Measurements from ENCODE around the gene NRCAM.

Gene NRCAM

DNA sequence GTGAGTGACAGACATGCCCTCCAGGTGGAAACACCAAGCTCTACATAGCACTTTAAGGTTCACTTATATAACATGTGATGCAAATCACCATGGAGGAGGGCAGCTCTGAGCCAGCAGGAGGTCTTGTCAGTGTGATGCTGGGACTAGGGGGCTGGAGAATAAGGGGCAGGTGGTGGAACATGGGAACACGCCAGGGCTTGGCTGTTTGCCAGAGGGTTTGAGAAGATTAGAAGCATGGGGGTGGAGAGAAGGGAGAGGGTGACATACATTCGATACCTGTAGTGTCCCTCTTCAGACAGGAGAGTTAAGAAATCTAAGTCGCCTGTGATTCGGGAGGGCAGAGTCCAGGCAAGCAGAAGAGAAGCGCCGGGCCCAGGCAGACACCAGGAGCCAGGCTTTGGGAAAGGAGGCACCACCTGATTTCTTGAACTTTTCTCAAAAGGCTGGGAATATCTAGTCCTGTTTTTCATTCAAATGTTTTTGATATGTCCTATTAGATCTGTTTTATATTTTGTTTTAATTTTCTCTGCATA, 309.1 kb downstream of the NRCAM start:
- no peak for DNase-seq (ENCODE audit: low read depth)
- TF ChIP-seq, protein P1, sequence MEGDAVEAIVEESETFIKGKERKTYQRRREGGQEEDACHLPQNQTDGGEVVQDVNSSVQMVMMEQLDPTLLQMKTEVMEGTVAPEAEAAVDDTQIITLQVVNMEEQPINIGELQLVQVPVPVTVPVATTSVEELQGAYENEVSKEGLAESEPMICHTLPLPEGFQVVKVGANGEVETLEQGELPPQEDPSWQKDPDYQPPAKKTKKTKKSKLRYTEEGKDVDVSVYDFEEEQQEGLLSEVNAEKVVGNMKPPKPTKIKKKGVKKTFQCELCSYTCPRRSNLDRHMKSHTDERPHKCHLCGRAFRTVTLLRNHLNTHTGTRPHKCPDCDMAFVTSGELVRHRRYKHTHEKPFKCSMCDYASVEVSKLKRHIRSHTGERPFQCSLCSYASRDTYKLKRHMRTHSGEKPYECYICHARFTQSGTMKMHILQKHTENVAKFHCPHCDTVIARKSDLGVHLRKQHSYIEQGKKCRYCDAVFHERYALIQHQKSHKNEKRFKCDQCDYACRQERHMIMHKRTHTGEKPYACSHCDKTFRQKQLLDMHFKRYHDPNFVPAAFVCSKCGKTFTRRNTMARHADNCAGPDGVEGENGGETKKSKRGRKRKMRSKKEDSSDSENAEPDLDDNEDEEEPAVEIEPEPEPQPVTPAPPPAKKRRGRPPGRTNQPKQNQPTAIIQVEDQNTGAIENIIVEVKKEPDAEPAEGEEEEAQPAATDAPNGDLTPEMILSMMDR (conservative IDR thresholded peaks at IDR 0.05; ENCODE audit: low read length), result no peak
- no peak overlapping the region for H3K4me3 ChIP-seq (ENCODE audit: low read length)

DNA sequence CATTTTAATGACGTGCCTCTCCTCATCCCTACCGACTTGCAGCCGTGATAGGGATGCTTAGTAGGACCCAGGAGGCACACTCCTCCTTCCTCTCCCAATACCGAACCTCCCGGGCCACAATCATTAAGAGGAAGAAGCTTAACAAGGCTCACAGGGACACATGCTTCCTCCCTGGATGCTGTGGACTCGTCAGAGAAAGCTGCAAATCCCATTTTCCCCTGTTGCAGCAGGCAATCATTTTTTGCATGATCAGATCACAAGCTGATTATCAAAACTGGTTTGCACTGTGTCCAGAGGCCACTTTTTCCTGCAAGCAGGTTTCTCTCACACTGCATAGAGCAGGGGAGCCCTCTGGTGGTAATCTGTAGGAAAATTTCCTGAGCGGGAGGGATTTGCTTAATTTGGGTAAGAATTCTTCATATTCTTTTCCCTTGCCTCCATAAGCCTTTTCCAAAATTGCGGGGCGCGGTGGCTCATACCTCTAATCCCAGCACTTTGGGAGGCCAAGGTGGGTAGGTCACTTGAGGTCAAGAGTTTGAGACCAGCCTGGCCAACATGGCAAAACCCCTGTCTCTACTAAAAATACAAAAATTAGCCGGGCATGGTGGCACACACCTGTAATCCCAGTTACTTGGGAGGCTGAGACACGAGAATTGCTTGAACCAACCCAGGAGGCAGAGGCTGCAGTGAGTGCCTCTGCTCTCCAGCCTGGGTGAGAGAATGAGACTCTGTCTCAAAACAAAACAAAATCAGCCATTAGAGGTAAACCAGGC, 310.0 kb downstream of the NRCAM start:
- H3K4me3 ChIP-seq (ENCODE audit: low read length), result peak overlapping the region; percentile 33
- DNase-seq (ENCODE audit: low read depth), result peak; percentile 80
- TF ChIP-seq, protein P1 (conservative IDR thresholded peaks at IDR 0.05; ENCODE audit: low read length), result peak; percentile 98

DNA sequence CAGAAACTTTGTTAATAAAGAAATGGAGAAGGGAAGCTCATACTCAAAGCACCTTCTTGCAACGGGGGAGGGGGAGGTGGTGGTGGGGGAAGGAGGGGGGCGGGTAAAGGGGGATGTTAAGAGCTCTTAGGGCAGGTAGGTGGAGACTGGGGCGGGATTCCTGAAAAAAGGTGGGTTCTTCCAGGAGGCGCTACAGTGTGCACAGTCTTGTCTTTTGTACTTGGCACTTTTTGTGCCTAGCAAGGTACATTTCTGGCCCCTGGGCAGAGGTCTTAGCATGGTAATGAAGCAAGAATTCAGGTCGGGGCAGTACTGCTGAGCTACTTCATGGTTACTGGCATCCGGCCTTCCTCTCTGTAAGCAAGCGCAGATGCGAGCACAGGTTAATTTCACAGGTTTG, 310.8 kb downstream of the NRCAM start:
- no peak overlapping the region for H3K4me3 ChIP-seq (ENCODE audit: low read length)
- DNase-seq (ENCODE audit: low read depth), result no peak
- TF ChIP-seq, protein P1 (conservative IDR thresholded peaks at IDR 0.05; ENCODE audit: low read length), result no peak

DNA sequence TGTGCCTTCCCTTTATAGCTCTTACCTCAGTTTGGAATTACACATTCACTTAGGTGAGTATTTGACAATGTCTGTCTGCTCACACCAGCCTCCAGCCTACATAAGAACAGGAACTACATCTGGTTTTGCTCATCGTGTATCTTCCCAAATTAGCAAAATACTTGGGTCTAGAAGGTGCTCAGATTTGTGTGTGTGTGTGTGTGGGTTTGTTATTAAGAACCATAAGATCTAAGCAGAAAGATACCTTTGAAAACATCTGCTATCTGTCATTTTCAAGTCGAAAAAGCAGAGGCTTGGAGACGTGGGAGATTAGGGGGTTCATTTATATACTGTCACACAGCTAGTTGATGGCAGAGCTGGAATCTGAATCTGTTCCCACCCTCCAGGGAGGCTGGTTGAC, 311.3 kb downstream of the NRCAM start:
- H3K4me3 ChIP-seq (ENCODE audit: low read length), result no peak overlapping the region
- TF ChIP-seq, protein P1 (conservative IDR thresholded peaks at IDR 0.05; ENCODE audit: low read length), result no peak
- no peak for DNase-seq (ENCODE audit: low read depth)

DNA sequence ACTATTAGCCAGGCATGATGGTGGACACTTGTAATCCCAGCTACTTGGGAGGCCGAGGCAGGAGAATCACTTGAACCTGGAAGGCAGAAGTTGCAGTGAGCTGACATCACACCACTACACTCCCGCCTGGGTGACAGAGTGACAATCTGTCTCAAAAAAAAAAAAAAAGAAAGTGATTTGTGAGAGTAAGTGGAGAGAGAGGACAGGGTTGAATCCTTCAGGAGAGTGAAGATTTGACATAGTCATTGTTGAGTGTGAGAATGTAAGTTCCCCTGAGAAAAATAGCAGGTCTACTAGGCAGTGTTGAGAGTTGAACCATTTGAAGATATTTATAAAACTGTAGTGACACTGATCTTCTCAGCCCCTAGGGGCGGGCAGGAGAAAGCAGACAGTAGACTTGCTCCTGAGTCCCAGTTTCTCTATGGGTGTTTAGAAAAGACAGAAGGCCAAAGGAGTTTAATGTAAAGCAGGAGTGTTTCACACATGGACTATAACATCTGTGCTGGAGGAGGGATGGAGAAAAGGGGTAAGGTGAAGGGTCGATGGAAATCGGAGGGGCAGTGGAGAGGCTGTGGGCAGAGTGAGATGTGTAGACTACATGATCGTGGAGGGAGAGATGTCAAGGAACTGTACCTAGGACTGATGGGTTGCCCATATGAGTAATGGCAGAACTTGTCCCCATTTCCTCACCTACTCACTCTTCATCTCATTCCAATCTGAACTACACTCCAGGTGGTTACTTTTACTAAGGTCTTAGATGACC, 312.4 kb downstream of the NRCAM start:
- no peak overlapping the region for H3K4me3 ChIP-seq (ENCODE audit: low read length)
- TF ChIP-seq, protein P1 (conservative IDR thresholded peaks at IDR 0.05; ENCODE audit: low read length), result no peak
- no peak for DNase-seq (ENCODE audit: low read depth)

DNA sequence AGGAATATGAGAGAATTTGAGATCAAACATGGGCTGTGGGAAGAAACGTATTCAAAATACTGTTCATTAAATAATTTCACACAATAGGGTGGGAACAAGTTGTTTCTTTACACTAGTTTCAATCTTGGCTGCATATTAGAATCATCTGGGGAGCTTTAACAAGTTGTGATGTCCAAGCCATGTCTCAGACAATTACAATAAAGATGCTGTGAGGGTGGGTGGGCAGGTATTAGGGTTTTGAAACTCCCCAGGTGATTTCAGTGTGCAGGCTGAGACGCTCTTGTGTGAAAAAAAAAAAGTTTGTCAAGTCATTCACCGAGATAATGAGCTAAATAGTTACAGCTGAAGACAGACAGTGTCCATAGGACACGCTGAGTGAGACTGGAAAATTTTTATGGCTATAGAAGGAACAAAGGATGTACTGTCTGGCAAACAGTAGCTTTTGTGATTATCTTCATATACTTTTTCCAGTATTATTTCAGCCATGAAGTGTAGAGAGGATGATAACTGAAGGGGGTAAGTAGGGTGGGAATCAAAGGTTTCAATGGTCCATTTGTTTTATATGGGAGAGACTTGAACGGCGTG, 313.5 kb downstream of the NRCAM start:
- DNase-seq (ENCODE audit: low read depth), result no peak
- H3K4me3 ChIP-seq (ENCODE audit: low read length), result no peak overlapping the region
- TF ChIP-seq, protein P1 (conservative IDR thresholded peaks at IDR 0.05; ENCODE audit: low read length), result no peak
